ENCODE data around the gene POSTN. TPM values are rescaled to one million over a fixed set of nuclear protein-coding genes. Genes with fewer than 3 reads are reported as not detected.

Gene POSTN
- total RNA-seq, 4 donors from 2014 or later = 8.3 to 28.7 (median 16.5) TPM

DNA sequence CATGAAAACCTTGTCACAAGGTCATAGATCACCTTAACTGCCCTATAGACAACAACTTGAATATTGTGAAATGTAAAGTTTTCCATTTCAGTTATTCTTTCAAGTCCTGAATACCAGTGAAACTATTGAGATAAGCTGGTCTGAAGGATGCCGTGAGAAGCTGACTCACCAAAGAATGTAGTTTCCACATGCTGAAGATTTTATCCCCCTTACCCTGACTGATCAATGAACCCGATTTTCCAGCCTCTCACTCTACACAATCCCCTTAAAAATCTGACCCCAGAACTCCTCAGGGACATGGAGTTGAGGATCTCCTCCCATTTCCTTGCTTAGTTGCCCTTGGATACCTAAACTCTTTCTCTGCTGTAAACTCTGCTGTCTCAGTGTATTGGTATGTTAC, 67.5 kb downstream of the POSTN start:
- DNase-seq = no peak
- 69 to 86% methylated on average over 2 of the region's 2 CpGs for WGBS, 2 donors (ENCODE audit: low coverage in 1 of 2)
- H3K36me3 ChIP-seq = no peaks in the 10 kb centered on the region
- H3K9me3 ChIP-seq = peaks cover 0 to 5% of the 10 kb centered on the region in 2 donors
- H3K4me1 ChIP-seq = no peaks in the 10 kb centered on the region
- in situ Hi-C loops (cut with MboI; ENCODE audit: low pct_ligation_motif_present in 1 of 4, low pct_unique_long_range_greater_than_20kb in 1 of 4, low sequenced_read_pairs in 3 of 4) (no loop called here), intact Hi-C loops (cut with DNase I; ENCODE audit: low total_unique reads) (no loop called here)
- no peaks in the 10 kb centered on the region for H3K27me3 ChIP-seq
- no peak overlapping the region for H3K4me3 ChIP-seq
- H3K27ac ChIP-seq = no peak overlapping the region
- no peak for TF ChIP-seq POLR2A (IDR thresholded peaks at IDR 0.05)
- TF ChIP-seq, protein P1, sequence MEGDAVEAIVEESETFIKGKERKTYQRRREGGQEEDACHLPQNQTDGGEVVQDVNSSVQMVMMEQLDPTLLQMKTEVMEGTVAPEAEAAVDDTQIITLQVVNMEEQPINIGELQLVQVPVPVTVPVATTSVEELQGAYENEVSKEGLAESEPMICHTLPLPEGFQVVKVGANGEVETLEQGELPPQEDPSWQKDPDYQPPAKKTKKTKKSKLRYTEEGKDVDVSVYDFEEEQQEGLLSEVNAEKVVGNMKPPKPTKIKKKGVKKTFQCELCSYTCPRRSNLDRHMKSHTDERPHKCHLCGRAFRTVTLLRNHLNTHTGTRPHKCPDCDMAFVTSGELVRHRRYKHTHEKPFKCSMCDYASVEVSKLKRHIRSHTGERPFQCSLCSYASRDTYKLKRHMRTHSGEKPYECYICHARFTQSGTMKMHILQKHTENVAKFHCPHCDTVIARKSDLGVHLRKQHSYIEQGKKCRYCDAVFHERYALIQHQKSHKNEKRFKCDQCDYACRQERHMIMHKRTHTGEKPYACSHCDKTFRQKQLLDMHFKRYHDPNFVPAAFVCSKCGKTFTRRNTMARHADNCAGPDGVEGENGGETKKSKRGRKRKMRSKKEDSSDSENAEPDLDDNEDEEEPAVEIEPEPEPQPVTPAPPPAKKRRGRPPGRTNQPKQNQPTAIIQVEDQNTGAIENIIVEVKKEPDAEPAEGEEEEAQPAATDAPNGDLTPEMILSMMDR (IDR thresholded peaks at IDR 0.05) = no peak
- no peak for TF ChIP-seq POLR2AphosphoS5 (IDR thresholded peaks at IDR 0.05)
- no peak for TF ChIP-seq EP300 (IDR thresholded peaks at IDR 0.05; ENCODE audit: low read depth)

DNA sequence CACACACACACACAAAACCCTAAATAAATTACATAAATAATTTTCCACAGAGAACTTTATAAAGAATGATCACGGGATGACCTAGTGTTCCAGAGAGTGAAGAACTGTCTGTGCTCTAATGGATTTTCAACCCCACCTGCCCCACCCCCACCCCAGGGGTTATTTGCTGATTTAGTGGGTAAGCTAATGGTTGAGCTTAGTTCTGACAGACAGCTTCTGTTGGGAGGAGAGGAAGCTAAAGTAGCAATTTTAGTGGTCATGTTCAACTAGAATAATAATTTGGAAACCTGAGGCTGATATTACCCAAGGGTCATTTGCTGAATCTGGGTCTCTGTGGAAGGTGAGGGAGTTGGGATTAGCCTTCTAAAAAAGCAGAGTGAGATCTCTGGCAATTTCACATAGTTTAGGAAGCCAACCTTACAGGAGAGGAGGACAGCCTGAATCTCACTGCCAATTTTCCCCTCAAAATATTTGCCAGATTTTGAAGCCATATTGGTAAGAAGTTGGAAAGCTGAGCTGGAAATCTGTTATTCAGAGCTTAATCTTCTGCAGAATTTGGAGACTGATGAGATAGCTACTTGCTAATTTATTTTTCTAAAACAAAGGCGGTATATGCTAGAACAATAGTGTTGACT, 68.7 kb downstream of the POSTN start:
- Histone ChIP-seq H3K4me3 (no peak overlapping the region), H3K27me3 (no peaks in the 10 kb centered on the region), H3K4me1 (no peaks in the 10 kb centered on the region), H3K27ac (no peak overlapping the region), H3K9me3 (peaks cover 0 to 5% of the 10 kb centered on the region in 2 donors), H3K36me3 (no peaks in the 10 kb centered on the region)
- intact Hi-C loops (cut with DNase I; ENCODE audit: low total_unique reads) (no loop called here), in situ Hi-C loops (cut with MboI; ENCODE audit: low pct_ligation_motif_present in 1 of 4, low pct_unique_long_range_greater_than_20kb in 1 of 4, low sequenced_read_pairs in 3 of 4) (no loop called here)
- no peak for TF ChIP-seq EP300 (IDR thresholded peaks at IDR 0.05; ENCODE audit: low read depth)
- TF ChIP-seq, protein P1 (IDR thresholded peaks at IDR 0.05) = no peak
- TF ChIP-seq POLR2A (IDR thresholded peaks at IDR 0.05) = no peak
- TF ChIP-seq POLR2AphosphoS5 (IDR thresholded peaks at IDR 0.05) = no peak
- 69 to 83% methylated on average over 2 of the region's 2 CpGs for WGBS, 2 donors (ENCODE audit: low coverage in 1 of 2)
- no peak for DNase-seq

DNA sequence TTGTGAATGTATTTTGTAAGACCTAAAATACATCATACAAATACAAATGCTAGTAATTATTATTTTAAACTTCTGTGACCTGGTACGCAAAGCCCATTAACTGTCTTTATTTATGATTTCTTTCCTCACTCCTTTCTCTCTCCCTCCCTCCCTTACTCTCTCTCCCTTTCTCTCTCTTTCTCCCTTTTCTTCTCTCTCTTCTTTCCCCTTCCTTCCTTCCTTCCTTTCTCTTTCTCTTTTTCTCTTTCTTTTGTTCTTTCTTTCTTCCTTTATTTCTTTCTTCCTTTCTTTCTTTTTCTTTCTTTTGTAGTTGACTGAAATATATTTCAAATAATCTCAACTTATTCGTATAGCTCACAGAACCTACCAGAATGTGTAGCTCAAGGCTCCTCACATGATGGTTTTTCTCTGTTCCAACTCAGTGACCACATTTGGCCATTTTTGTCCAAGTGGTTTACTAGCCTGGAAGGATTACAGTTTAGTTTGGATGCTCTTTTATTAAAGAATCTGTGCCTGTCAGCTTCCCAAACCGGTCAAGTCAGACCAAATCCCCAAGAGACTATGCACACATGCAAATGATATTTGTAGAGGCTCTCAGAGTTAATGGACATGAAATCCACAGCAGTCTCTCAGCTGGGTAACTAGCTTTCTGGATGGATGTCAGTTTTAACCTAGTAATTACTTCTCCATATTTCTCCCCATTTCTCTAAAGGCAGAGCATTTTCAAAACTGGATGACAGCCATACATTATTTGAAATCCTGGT, 71.7 kb downstream of the POSTN start:
- TF ChIP-seq, protein P1 (IDR thresholded peaks at IDR 0.05) = no peak
- TF ChIP-seq POLR2AphosphoS5 (IDR thresholded peaks at IDR 0.05) = no peak
- TF ChIP-seq POLR2A (IDR thresholded peaks at IDR 0.05) = no peak
- no peak for TF ChIP-seq EP300 (IDR thresholded peaks at IDR 0.05; ENCODE audit: low read depth)
- Histone ChIP-seq H3K36me3 (no peaks in the 10 kb centered on the region), H3K27ac (no peak overlapping the region), H3K4me3 (no peak overlapping the region), H3K9me3 (peaks cover 0 to 5% of the 10 kb centered on the region in 2 donors), H3K4me1 (no peaks in the 10 kb centered on the region), H3K27me3 (no peaks in the 10 kb centered on the region)
- intact Hi-C loops (cut with DNase I; ENCODE audit: low total_unique reads) (no loop called here), in situ Hi-C loops (cut with MboI; ENCODE audit: low pct_ligation_motif_present in 1 of 4, low pct_unique_long_range_greater_than_20kb in 1 of 4, low sequenced_read_pairs in 3 of 4) (no loop called here)
- WGBS, 2 donors (ENCODE audit: low coverage in 1 of 2) = 68 to 74% methylated on average over 3 of the region's 3 CpGs
- no peak for DNase-seq

DNA sequence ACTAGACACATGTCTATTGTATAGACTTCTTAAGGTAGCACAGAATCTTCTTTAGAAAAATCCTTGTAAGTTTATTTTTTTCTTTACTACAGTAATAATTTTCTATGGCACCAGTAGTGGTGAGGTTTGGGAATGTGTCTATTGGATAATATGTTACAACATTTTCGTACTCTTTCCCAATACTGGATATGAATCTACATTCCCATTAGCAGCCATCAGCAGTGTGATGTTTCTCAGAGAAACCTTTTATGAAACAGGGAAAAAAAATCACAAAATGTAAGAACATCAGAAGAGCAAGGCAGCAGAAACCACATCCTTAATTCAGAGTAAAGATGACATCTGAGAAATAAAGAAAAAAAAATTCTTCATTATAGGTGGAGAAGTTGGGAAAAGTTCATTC, 83.3 kb downstream of the POSTN start:
- H3K27me3 ChIP-seq = no peaks in the 10 kb centered on the region
- intact Hi-C loops (cut with DNase I; ENCODE audit: low total_unique reads) (no loop called here), in situ Hi-C loops (cut with MboI; ENCODE audit: low pct_ligation_motif_present in 1 of 4, low pct_unique_long_range_greater_than_20kb in 1 of 4, low sequenced_read_pairs in 3 of 4) (no loop called here)
- WGBS, 2 donors (ENCODE audit: low coverage in 1 of 2) = 88 to 90% methylated on average over 1 of the region's 1 CpG
- no peaks in the 10 kb centered on the region for H3K9me3 ChIP-seq
- no peak overlapping the region for H3K27ac ChIP-seq
- TF ChIP-seq EP300 (IDR thresholded peaks at IDR 0.05; ENCODE audit: low read depth) (no peak), POLR2A (IDR thresholded peaks at IDR 0.05) (no peak), POLR2AphosphoS5 (IDR thresholded peaks at IDR 0.05) (no peak)
- TF ChIP-seq, protein P1 (IDR thresholded peaks at IDR 0.05) = no peak
- no peaks in the 10 kb centered on the region for H3K36me3 ChIP-seq
- no peak overlapping the region for H3K4me3 ChIP-seq
- no peak for DNase-seq
- no peaks in the 10 kb centered on the region for H3K4me1 ChIP-seq
